Thymus (tissue), 14 donors: ENCODE results near the gene XPNPEP3. TPM values are rescaled to one million over a fixed set of nuclear protein-coding genes. Genes with fewer than 3 reads are reported as not detected.

Experiments
- DNase-seq, 9 donors: peaks; one replicate each; pipeline ENCODE4 v3.0.0-alpha.2; 2013; ENCODE audit warnings: low spot score in 9 of 9, low read depth in 6 of 9, missing footprints in 1 of 9
- H3K27ac ChIP-seq, 2 donors: one replicate each; pipeline ENCODE4 v1.5.1; 2013; ENCODE audit warnings: control low read depth in 1 of 2, low read depth in 1 of 2, low read length in 1 of 2, mild to moderate bottlenecking in 1 of 2, moderate library complexity in 1 of 2
- H3K27me3 ChIP-seq, 2 donors: one replicate each; pipeline ENCODE4 v1.5.1; 2013; ENCODE audit warnings: low read length in 1 of 2; ENCODE audit not compliant: control insufficient read depth in 2 of 2, insufficient read depth in 1 of 2
- H3K36me3 ChIP-seq, 2 donors: one replicate each; pipeline ENCODE4 v1.5.1; 2013; ENCODE audit warnings: low read length in 1 of 2, mild to moderate bottlenecking in 1 of 2, moderate library complexity in 1 of 2; ENCODE audit not compliant: control insufficient read depth in 2 of 2, insufficient read depth in 2 of 2
- H3K4me1 ChIP-seq, 2 donors: one replicate each; pipeline ENCODE4 v1.5.1; 2013; ENCODE audit warnings: low read length in 2 of 2; ENCODE audit not compliant: control insufficient read depth in 2 of 2, insufficient read depth in 2 of 2
- H3K4me3 ChIP-seq, 2 donors: one replicate each; pipeline ENCODE4 v1.5.1; 2013; ENCODE audit warnings: low read length in 2 of 2, control low read depth in 1 of 2, mild to moderate bottlenecking in 1 of 2
- H3K9me3 ChIP-seq, 2 donors: one replicate each; pipeline ENCODE4 v1.5.1; 2013; ENCODE audit warnings: low read length in 1 of 2, mild to moderate bottlenecking in 1 of 2; ENCODE audit not compliant: control insufficient read depth in 2 of 2, insufficient read depth in 1 of 2
- WGBS: extraction: QIAGEN DNeasy Blood & Tissue Kit; methylation state at CpG from one replicate; pipeline ENCODE4 v1.1.7; 2013; 5-methylcytosine and 5-hydroxymethylcytosine counted together
- long read RNA-seq, 10 donors: transcript quantifications; one replicate each; lab custom pipeline, GENCODE V29; 2026
- polyA plus RNA-seq: library from polyadenylated mRNA; stranded (reverse); fragments of 200-250 nt; gene quantifications from one replicate; pipeline ENCODE4 v1.2.3, GENCODE V29; 2013
- total RNA-seq: library from RNA; stranded (reverse); fragments of 120-200 nt; gene quantifications from one replicate; pipeline ENCODE4 v1.2.4, GENCODE V29; 2013
- donor health status: healthy.

The XPNPEP3 gene
- total RNA-seq: 6.1 TPM
- 7.1 TPM for polyA plus RNA-seq
- long read RNA-seq, donor 1, partial matches to known transcripts: 0 of 2 reads
- long read RNA-seq, donor 1, other reads (novel, unspliced or antisense): 0 of 2 reads
- long read RNA-seq, donor 2, partial matches to known transcripts: 0 of 1 reads
- long read RNA-seq, donor 2, other reads (novel, unspliced or antisense): 0 of 1 reads
- long read RNA-seq, donor 3, full-length matches to known transcripts: 5 of 5 reads
- long read RNA-seq, donor 3, partial matches to known transcripts: 0 of 5 reads
- long read RNA-seq, donor 3, other reads (novel, unspliced or antisense): 0 of 5 reads
- long read RNA-seq, donor 4: 0 reads
- long read RNA-seq, donor 5, partial matches to known transcripts: 0 of 2 reads
- long read RNA-seq, donor 5, other reads (novel, unspliced or antisense): 0 of 2 reads
- long read RNA-seq, donor 6, full-length matches to known transcripts: 1 of 1 reads
- long read RNA-seq, donor 6, partial matches to known transcripts: 0 of 1 reads
- long read RNA-seq, donor 6, other reads (novel, unspliced or antisense): 0 of 1 reads
- long read RNA-seq, donor 7: 0 reads
- long read RNA-seq, donor 8: 0 reads
- long read RNA-seq, donor 9, partial matches to known transcripts: 0 of 3 reads
- long read RNA-seq, donor 9, other reads (novel, unspliced or antisense): 0 of 3 reads
- long read RNA-seq, donor 10, partial matches to known transcripts: 0 of 1 reads
- long read RNA-seq, donor 10, other reads (novel, unspliced or antisense): 0 of 1 reads

- Histone ChIP-seq H3K9me3 (no peaks in the 10 kb centered on the region), H3K27ac (peak within 1 kb of the TSS; percentile 93 to 100), H3K36me3 (peaks cover 0 to 30% of the 10 kb centered on the region in 2 donors), H3K4me1 (peaks cover 13 to 16% of the 10 kb centered on the region in 2 donors), H3K27me3 (no peaks in the 10 kb centered on the region), H3K4me3 (peak within 1 kb of the TSS; percentile 81 to 91)
- peak; percentile 92 to 98 (median 96) for DNase-seq
- WGBS: under 1% methylated on average over 63 of the region's 63 CpGs
These were observed at the start of gene XPNPEP3, which contains the start of gene ST13 for GRCh38 chr22:40856513-40857308. XPNPEP3 (plus strand) TSS chr22:40857148; CDS start chr22:40857182, 34 bp downstream. ST13 (minus strand) TSS chr22:40856639; CDS start chr22:40856540, 99 bp downstream.

GRCh38 chr22:40808018-40808841 lies 48.7 kb upstream of the XPNPEP3 start:
- peaks cover 3 to 6% of the 10 kb centered on the region in 2 donors for H3K36me3 ChIP-seq
- DNase-seq: no peak
- no peaks in the 10 kb centered on the region for H3K27me3 ChIP-seq
- 86% methylated on average over 6 of the region's 6 CpGs for WGBS
- no peak overlapping the region for H3K4me3 ChIP-seq
- no peaks in the 10 kb centered on the region for H3K4me1 ChIP-seq
- no peaks in the 10 kb centered on the region for H3K9me3 ChIP-seq
- H3K27ac ChIP-seq: no peak overlapping the region

- Histone ChIP-seq H3K36me3 (peaks cover 0 to 6% of the 10 kb centered on the region in 2 donors), H3K4me3 (no peak overlapping the region), H3K27ac (no peak overlapping the region), H3K27me3 (no peaks in the 10 kb centered on the region), H3K9me3 (no peaks in the 10 kb centered on the region), H3K4me1 (peaks cover 8 to 16% of the 10 kb centered on the region in 2 donors)
- no peak for DNase-seq
These were observed 43.0 kb upstream of the XPNPEP3 start for GRCh38 chr22:40813912-40814315.

GRCh38 chr22:40817737-40818136 lies 39.2 kb upstream of the XPNPEP3 start:
- Histone ChIP-seq H3K27me3 (no peaks in the 10 kb centered on the region), H3K36me3 (peaks cover 0 to 8% of the 10 kb centered on the region in 2 donors), H3K27ac (no peak overlapping the region), H3K4me3 (peak overlapping the region in 1 of 2 donors; percentile 99), H3K4me1 (peaks cover 12 to 23% of the 10 kb centered on the region in 2 donors), H3K9me3 (no peaks in the 10 kb centered on the region)
- WGBS: 98% methylated on average over 4 of the region's 4 CpGs
- DNase-seq: no peak

- 15% methylated on average over 14 of the region's 14 CpGs for WGBS
- peak overlapping the region; percentile 99 for H3K4me3 ChIP-seq
- no peaks in the 10 kb centered on the region for H3K27me3 ChIP-seq
- H3K9me3 ChIP-seq: no peaks in the 10 kb centered on the region
- peak in 1 of 9 donors; percentile 40 for DNase-seq
- H3K4me1 ChIP-seq: peaks cover 12 to 23% of the 10 kb centered on the region in 2 donors
- peaks cover 0 to 11% of the 10 kb centered on the region in 2 donors for H3K36me3 ChIP-seq
- H3K27ac ChIP-seq: peak overlapping the region in 1 of 2 donors; percentile 33
These were observed 38.7 kb upstream of the XPNPEP3 start for GRCh38 chr22:40818192-40818746.

- Histone ChIP-seq H3K9me3 (no peaks in the 10 kb centered on the region), H3K36me3 (peaks cover 0 to 18% of the 10 kb centered on the region in 2 donors), H3K27me3 (no peaks in the 10 kb centered on the region), H3K4me3 (peak within 1 kb of the TSS; percentile 99), H3K4me1 (peaks cover 12 to 23% of the 10 kb centered on the region in 2 donors), H3K27ac (peak within 1 kb of the TSS; percentile 56 to 77)
- peak; percentile 56 to 92 (median 82) for DNase-seq
- 1% methylated on average over 60 of the region's 61 CpGs for WGBS
These were observed 38.0 kb upstream of the XPNPEP3 start, which contains the start of gene SLC25A17 for GRCh38 chr22:40818747-40819598. SLC25A17 (minus strand) TSS chr22:40819346; CDS start chr22:40819248, 98 bp downstream.

- 13% methylated on average over 4 of the region's 4 CpGs for WGBS
- Histone ChIP-seq H3K36me3 (peaks cover 0 to 25% of the 10 kb centered on the region in 2 donors), H3K9me3 (no peaks in the 10 kb centered on the region), H3K27me3 (no peaks in the 10 kb centered on the region), H3K27ac (peak overlapping the region; percentile 56 to 69), H3K4me1 (peaks cover 12 to 23% of the 10 kb centered on the region in 2 donors), H3K4me3 (peak overlapping the region; percentile 99)
- DNase-seq: no peak
These were observed 37.3 kb upstream of the XPNPEP3 start for GRCh38 chr22:40819599-40820140.
